GM10266 (cell line): ENCODE data around the gene TXNL4A.

Source experiments
- DNase-seq: peaks from one replicate; pipeline ENCODE4 v3.0.0; 2012; ENCODE audit errors: extremely low spot score
- CTCF ChIP-seq: IDR thresholded peaks from 2 replicates; pipeline ENCODE4 v1.5.1; 2012; ENCODE audit warnings: mild to moderate bottlenecking, low read depth; ENCODE audit not compliant: control insufficient read depth, insufficient read depth; ENCODE audit errors: missing control alignments

Gene TXNL4A

GRCh38 chr18:79936641-79937040, 51.7 kb downstream of the TXNL4A start:
- no peak for DNase-seq

GRCh38 chr18:79935925-79936324, 52.4 kb downstream of the TXNL4A start:
- TF ChIP-seq CTCF: no peak

More at GRCh38 chr18:79936641-79937040, 51.7 kb downstream of the TXNL4A start:
- no peak for TF ChIP-seq CTCF

GRCh38 chr18:79935499-79935898, 52.9 kb downstream of the TXNL4A start:
- DNase-seq: no peak
- TF ChIP-seq CTCF: no peak

More at GRCh38 chr18:79935925-79936324, 52.4 kb downstream of the TXNL4A start:
- no peak for DNase-seq

- DNase-seq: no peak
- TF ChIP-seq CTCF: no peak
These were observed 53.3 kb downstream of the TXNL4A start for GRCh38 chr18:79935098-79935480.

GRCh38 chr18:79934311-79935097, 53.9 kb downstream of the TXNL4A start:
- no peak for DNase-seq
- no peak for TF ChIP-seq CTCF

- no peak for DNase-seq
- no peak for TF ChIP-seq CTCF
These were observed 54.6 kb downstream of the TXNL4A start for GRCh38 chr18:79933765-79934164.

- no peak for TF ChIP-seq CTCF
- DNase-seq: no peak
These were observed 55.5 kb downstream of the TXNL4A start for GRCh38 chr18:79932907-79933306.
